Endodermal cell (in vitro differentiated cells): Measurements from ENCODE around the gene HSBP1L1. TPM values are rescaled to one million over a fixed set of nuclear protein-coding genes. Genes with fewer than 3 reads are reported as not detected.
"Not testable (repeated sequence)": the region's sequence is repeated elsewhere in the genome, so short reads cannot be mapped to it uniquely, and the experiment has no call there.

ENCODE experiments used
- DNase-seq: peaks from one replicate; pipeline ENCODE4 v3.0.0-alpha.2; 2017
- H3K27ac ChIP-seq: 2 replicates; pipeline ENCODE4 v1.5.1; 2013; ENCODE audit warnings: mild to moderate bottlenecking, low read depth, low read length, moderate library complexity
- H3K27me3 ChIP-seq: 2 replicates; pipeline ENCODE4 v1.6.1; 2013; ENCODE audit warnings: mild to moderate bottlenecking, low read length, moderate library complexity; ENCODE audit not compliant: insufficient read depth, control insufficient read depth, poor library complexity, severe bottlenecking
- H3K36me3 ChIP-seq: 2 replicates; pipeline ENCODE4 v1.7.0; 2013; ENCODE audit warnings: mild to moderate bottlenecking, low read length, moderate library complexity; ENCODE audit not compliant: control insufficient read depth, insufficient read depth
- H3K4me1 ChIP-seq: one replicate; pipeline ENCODE4 v1.7.0; 2013; ENCODE audit warnings: low read length; ENCODE audit not compliant: control insufficient read depth, insufficient read depth
- H3K4me3 ChIP-seq: 2 replicates; pipeline ENCODE4 v1.5.1; 2013; ENCODE audit warnings: mild to moderate bottlenecking, low read length, moderate library complexity
- H3K9ac ChIP-seq: 2 replicates; pipeline ENCODE4 v1.6.1; 2013; ENCODE audit warnings: mild to moderate bottlenecking, low read length, moderate library complexity; ENCODE audit not compliant: poor library complexity, severe bottlenecking; ENCODE audit errors: extremely low read depth
- H3K9me3 ChIP-seq: 2 replicates; pipeline ENCODE4 v1.6.1; 2013; ENCODE audit warnings: mild to moderate bottlenecking, low read length, moderate library complexity; ENCODE audit not compliant: control insufficient read depth
- H3K27ac Mint-ChIP-seq: 2 replicates; pipeline ENCODE4 v1.8.0; 2020; ENCODE audit warnings: mixed read lengths
- H3K27me3 Mint-ChIP-seq: 2 replicates; pipeline ENCODE4 v1.8.0; 2021; ENCODE audit warnings: mild to moderate bottlenecking, mixed read lengths; ENCODE audit not compliant: insufficient read depth
- H3K36me3 Mint-ChIP-seq: 2 replicates; pipeline ENCODE4 v1.8.0; 2020; ENCODE audit warnings: low read depth, mixed read lengths
- H3K4me1 Mint-ChIP-seq: 2 replicates; pipeline ENCODE4 v1.8.0; 2020; ENCODE audit warnings: mixed read lengths
- H3K4me3 Mint-ChIP-seq: 2 replicates; pipeline ENCODE4 v1.8.0; 2020; ENCODE audit warnings: mild to moderate bottlenecking, moderate library complexity, mixed read lengths
- H3K9me3 Mint-ChIP-seq: 2 replicates; pipeline ENCODE4 v1.8.0; 2020; ENCODE audit warnings: mild to moderate bottlenecking, mixed read lengths
- CTCF ChIP-seq: fragments of 200-600 bp; sonication (generic); conservative IDR thresholded peaks from 2 replicates; pipeline ENCODE4 v1.5.0; 2021; ENCODE audit warnings: antibody characterized with exemption, mild to moderate bottlenecking
- WGBS, 2 experiments: methylation state at CpG; one replicate each; pipeline versions ENCODE4 v1.1.5 to v1.1.7; 2013; ENCODE audit warnings: missing lambda C conversion rate in 2 of 2, mixed read lengths in 1 of 2; ENCODE audit not compliant: insufficient coverage in 1 of 2, insufficient read length in 1 of 2; 5-methylcytosine and 5-hydroxymethylcytosine counted together
- total RNA-seq, 2 donors: library from RNA; stranded (reverse); fragmentation: NEBNext Ultra II Directional in 1 of 2; extraction: Animal tissue kit (Norgen Biotek cat#: 25700) in 1 of 2; gene quantifications; 2 replicates in 1 of 2; 3 replicates in 1 of 2; pipeline ENCODE4 v1.2.1, GENCODE V29; 2021

The HSBP1L1 gene
- total RNA-seq, 2 donors from 2014 or later, result 2.6 to 2.7 TPM

GRCh38 chr18:79988451-79989194 is 24.2 kb downstream of the HSBP1L1 start, which contains the start of gene TXNL4A:
Gene TXNL4A (minus strand): TSS chr18:79988563. CDS start chr18:79988392, 171 bp downstream.
- peak; percentile 88 for DNase-seq
- Histone ChIP-seq H3K36me3 (peaks cover 31% of the 10 kb centered on the region), H3K4me3 (peak within 1 kb of the TSS; percentile 95), H3K4me1 (no peaks in the 10 kb centered on the region), H3K9ac (peak within 1 kb of the TSS; percentile 63), H3K27me3 (peaks cover 35% of the 10 kb centered on the region), H3K9me3 (no peaks in the 10 kb centered on the region), H3K27ac (peak within 1 kb of the TSS; percentile 84)
- Mint-ChIP-seq H3K27me3 (peaks cover 40% of the 10 kb centered on the region), H3K4me3 (peak within 1 kb of the TSS; percentile 68), H3K9me3 (no peaks in the 10 kb centered on the region), H3K4me1 (peaks cover 17% of the 10 kb centered on the region), H3K36me3 (peaks cover 22% of the 10 kb centered on the region), H3K27ac (peak within 1 kb of the TSS; percentile 92)
- no peak for TF ChIP-seq CTCF
- WGBS, 2 experiments, result 2% methylated on average over 44 to 71 of the region's 71 CpGs

- DNase-seq, result no peak
- no peak overlapping the region for H3K27ac ChIP-seq
- Mint-ChIP-seq H3K27me3 (peaks cover 45% of the 10 kb centered on the region), H3K36me3 (peaks cover 19% of the 10 kb centered on the region), H3K27ac (no peak overlapping the region), H3K4me3 (peak overlapping the region; percentile 68), H3K4me1 (peaks cover 17% of the 10 kb centered on the region), H3K9me3 (no peaks in the 10 kb centered on the region)
- WGBS, 2 experiments, result 86 to 89% methylated on average over 10 to 14 of the region's 14 CpGs
- H3K4me3 ChIP-seq, result peak overlapping the region; percentile 95
- no peak for TF ChIP-seq CTCF
- H3K36me3 ChIP-seq, result peaks cover 25% of the 10 kb centered on the region
- H3K27me3 ChIP-seq, result peaks cover 37% of the 10 kb centered on the region
- H3K9me3 ChIP-seq, result no peaks in the 10 kb centered on the region
- no peak overlapping the region for H3K9ac ChIP-seq
- H3K4me1 ChIP-seq, result no peaks in the 10 kb centered on the region
These were observed 24.7 kb downstream of the HSBP1L1 start for GRCh38 chr18:79989195-79989497.

- 87% methylated on average over 2 of the region's 2 CpGs; no CpG with 5 or more reads in 1 of the 2 experiments for WGBS, 2 experiments
- H3K4me1 Mint-ChIP-seq, result peaks cover 16% of the 10 kb centered on the region
- H3K27me3 ChIP-seq, result peaks cover 48% of the 10 kb centered on the region
- DNase-seq, result no peak
- H3K4me1 ChIP-seq, result no peaks in the 10 kb centered on the region
- peaks cover 66% of the 10 kb centered on the region for H3K27me3 Mint-ChIP-seq
- peaks cover 4% of the 10 kb centered on the region for H3K36me3 Mint-ChIP-seq
- H3K4me3 Mint-ChIP-seq, result no peak overlapping the region
- H3K9me3 Mint-ChIP-seq, result peaks cover 9% of the 10 kb centered on the region
- no peak overlapping the region for H3K4me3 ChIP-seq
- H3K27ac ChIP-seq, result no peak overlapping the region
- H3K9me3 ChIP-seq, result peaks cover 10% of the 10 kb centered on the region
- TF ChIP-seq CTCF, result no peak
- H3K9ac ChIP-seq, result no peak overlapping the region
- peaks cover 2% of the 10 kb centered on the region for H3K36me3 ChIP-seq
- no peak overlapping the region for H3K27ac Mint-ChIP-seq
These were observed 27.1 kb downstream of the HSBP1L1 start for GRCh38 chr18:79991494-79991893.

GRCh38 chr18:79999701-80000100 is 35.3 kb downstream of the HSBP1L1 start:
- DNase-seq, result not testable (repeated sequence)

More at GRCh38 chr18:79999701-80000100, 35.3 kb downstream of the HSBP1L1 start:
- H3K27ac ChIP-seq, H3K4me1 ChIP-seq, H3K36me3 Mint-ChIP-seq, H3K4me1 Mint-ChIP-seq, H3K9ac ChIP-seq, H3K36me3 ChIP-seq, H3K4me3 ChIP-seq, H3K4me3 Mint-ChIP-seq, H3K27ac Mint-ChIP-seq: not testable (repeated sequence)
- Histone ChIP-seq H3K9me3 (peaks cover 31% of the 10 kb centered on the region), H3K27me3 (peaks cover 23% of the 10 kb centered on the region)
- Mint-ChIP-seq H3K27me3 (peaks cover 91% of the 10 kb centered on the region), H3K9me3 (peaks cover 48% of the 10 kb centered on the region)
- 86 to 90% methylated on average over 2 of the region's 2 CpGs for WGBS, 2 experiments
